ELF-1 (cell line): Measurements from ENCODE around the gene CUX1.
"Not testable (repeated sequence)": the region's sequence is repeated elsewhere in the genome, so short reads cannot be mapped to it uniquely, and the experiment has no call there.

Source experiments
- DNase-seq: peaks from one replicate; pipeline ENCODE4 v3.0.0-alpha.2; 2016; ENCODE audit warnings: low read depth, low spot score

Gene CUX1

GRCh38 chr7:102140952-102141370 is 323.5 kb downstream of the CUX1 start:
- no peak for DNase-seq

- DNase-seq: not testable (repeated sequence)
Measured at GRCh38 chr7:102142433-102142832, 325.0 kb downstream of the CUX1 start.

- no peak for DNase-seq
Measured at GRCh38 chr7:102146122-102146521, 328.7 kb downstream of the CUX1 start.

GRCh38 chr7:102147008-102147407 is 329.6 kb downstream of the CUX1 start:
- DNase-seq: no peak

GRCh38 chr7:102148799-102149198 is 331.4 kb downstream of the CUX1 start:
- no peak for DNase-seq

- DNase-seq: no peak
Measured at GRCh38 chr7:102149416-102149815, 332.0 kb downstream of the CUX1 start.

GRCh38 chr7:102150266-102150665 is 332.8 kb downstream of the CUX1 start:
- DNase-seq: no peak

- DNase-seq: peak; percentile 92
Measured at GRCh38 chr7:102152672-102153598, 335.5 kb downstream of the CUX1 start.

GRCh38 chr7:102153599-102153946 is 336.1 kb downstream of the CUX1 start:
- DNase-seq: no peak

- DNase-seq: no peak
Measured at GRCh38 chr7:102154425-102154824, 337.0 kb downstream of the CUX1 start.

GRCh38 chr7:102155821-102156441 is 338.5 kb downstream of the CUX1 start:
- peak; percentile 29 for DNase-seq

GRCh38 chr7:102156867-102157266 is 339.4 kb downstream of the CUX1 start:
- no peak for DNase-seq

GRCh38 chr7:102165136-102165535 is 347.7 kb downstream of the CUX1 start:
- no peak for DNase-seq

GRCh38 chr7:102167254-102167653 is 349.8 kb downstream of the CUX1 start:
- no peak for DNase-seq

GRCh38 chr7:102169651-102170392 is 352.4 kb downstream of the CUX1 start:
- no peak for DNase-seq

- no peak for DNase-seq
Measured at GRCh38 chr7:102170393-102170970, 353.1 kb downstream of the CUX1 start.

- no peak for DNase-seq
Measured at GRCh38 chr7:102173669-102174068, 356.2 kb downstream of the CUX1 start.

- DNase-seq: no peak
Measured at GRCh38 chr7:102175423-102176170, 358.2 kb downstream of the CUX1 start.

- no peak for DNase-seq
Measured at GRCh38 chr7:102178410-102178809, 361.0 kb downstream of the CUX1 start.

GRCh38 chr7:102180727-102181126 is 363.3 kb downstream of the CUX1 start:
- DNase-seq: no peak

GRCh38 chr7:102181517-102181916 is 364.1 kb downstream of the CUX1 start:
- no peak for DNase-seq
